ENCODE measurements around the gene SKI.
"Not testable (repeated sequence)": the region's sequence is repeated elsewhere in the genome, so short reads cannot be mapped to it uniquely, and the experiment has no call there.

Gene SKI

GRCh38 chr1:2256435-2257244 lies 28.5 kb downstream of the SKI start:
- H3K4me3 ChIP-seq, result no peak overlapping the region
- H3K36me3 ChIP-seq (replicated peaks), result peaks cover 5% of the 10 kb centered on the region; the same call in 1 of the 2 replicates
- H3K4me1 ChIP-seq, result no peaks in the 10 kb centered on the region; the same call in 1 of the 2 replicates
- no peaks in the 10 kb centered on the region for H3K27me3 ChIP-seq (ENCODE audit: low read depth)
- no peak for DNase-seq (ENCODE audit: low spot score in 2 of 2)
- in situ Hi-C loops (cut with MboI; ENCODE audit: low sequenced_read_pairs), result no loop called here
- no peaks in the 10 kb centered on the region for H3K9me3 ChIP-seq

- DNase-seq (ENCODE audit: low spot score in 2 of 2), result no peak
- no peaks in the 10 kb centered on the region; the same call in 1 of the 2 replicates for H3K4me1 ChIP-seq
- H3K36me3 ChIP-seq (replicated peaks), result peaks cover 5% of the 10 kb centered on the region; the same call in 1 of the 2 replicates
- no peak overlapping the region for H3K4me3 ChIP-seq
- H3K9me3 ChIP-seq, result no peaks in the 10 kb centered on the region
- in situ Hi-C loops (cut with MboI; ENCODE audit: low sequenced_read_pairs), result no loop called here
- no peaks in the 10 kb centered on the region for H3K27me3 ChIP-seq (ENCODE audit: low read depth)
These were observed 29.1 kb downstream of the SKI start for GRCh38 chr1:2257245-2257627.

GRCh38 chr1:2258122-2258681 lies 30.1 kb downstream of the SKI start:
- H3K27me3 ChIP-seq (ENCODE audit: low read depth), result no peaks in the 10 kb centered on the region
- no peak overlapping the region for H3K4me3 ChIP-seq
- H3K4me1 ChIP-seq, result no peaks in the 10 kb centered on the region; the same call in 1 of the 2 replicates
- H3K9me3 ChIP-seq, result no peaks in the 10 kb centered on the region
- no peak for DNase-seq (ENCODE audit: low spot score in 2 of 2)
- in situ Hi-C loops (cut with MboI; ENCODE audit: low sequenced_read_pairs), result no loop called here
- H3K36me3 ChIP-seq (replicated peaks), result peaks cover 5% of the 10 kb centered on the region; the same call in 1 of the 2 replicates

GRCh38 chr1:2258996-2259395 lies 30.9 kb downstream of the SKI start:
- H3K36me3 ChIP-seq (replicated peaks), result peaks cover 5% of the 10 kb centered on the region; the same call in 1 of the 2 replicates
- in situ Hi-C loops (cut with MboI; ENCODE audit: low sequenced_read_pairs), result no loop called here
- H3K27me3 ChIP-seq (ENCODE audit: low read depth), result no peaks in the 10 kb centered on the region
- DNase-seq (ENCODE audit: low spot score in 2 of 2), result no peak
- H3K4me1 ChIP-seq, result no peaks in the 10 kb centered on the region; the same call in 1 of the 2 replicates
- no peaks in the 10 kb centered on the region for H3K9me3 ChIP-seq
- no peak overlapping the region for H3K4me3 ChIP-seq

- no peak for DNase-seq (ENCODE audit: low spot score in 2 of 2)
- no peak overlapping the region for H3K4me3 ChIP-seq
- H3K36me3 ChIP-seq (replicated peaks), result no peaks in the 10 kb centered on the region
- no peaks in the 10 kb centered on the region for H3K9me3 ChIP-seq
- H3K4me1 ChIP-seq, result no peaks in the 10 kb centered on the region; the same call in 1 of the 2 replicates
- H3K27me3 ChIP-seq (ENCODE audit: low read depth), result no peaks in the 10 kb centered on the region
- in situ Hi-C loops (cut with MboI; ENCODE audit: low sequenced_read_pairs), result no loop called here
These were observed 31.7 kb downstream of the SKI start for GRCh38 chr1:2259668-2260402.

GRCh38 chr1:2260470-2260869 lies 32.4 kb downstream of the SKI start:
- H3K27me3 ChIP-seq (ENCODE audit: low read depth); DNase-seq (ENCODE audit: low spot score in 2 of 2); H3K9me3 ChIP-seq; H3K4me3 ChIP-seq; H3K4me1 ChIP-seq; H3K36me3 ChIP-seq (replicated peaks); in situ Hi-C loops (cut with MboI; ENCODE audit: low sequenced_read_pairs): not testable (repeated sequence)

GRCh38 chr1:2260917-2261316 lies 32.8 kb downstream of the SKI start:
- H3K4me1 ChIP-seq, result no peaks in the 10 kb centered on the region; the same call in 1 of the 2 replicates
- no peaks in the 10 kb centered on the region for H3K9me3 ChIP-seq
- H3K4me3 ChIP-seq, result no peak overlapping the region
- H3K27me3 ChIP-seq (ENCODE audit: low read depth), result no peaks in the 10 kb centered on the region
- no peak for DNase-seq (ENCODE audit: low spot score in 2 of 2)
- in situ Hi-C loops (cut with MboI; ENCODE audit: low sequenced_read_pairs), result no loop called here
- no peaks in the 10 kb centered on the region for H3K36me3 ChIP-seq (replicated peaks)

- in situ Hi-C loops (cut with MboI; ENCODE audit: low sequenced_read_pairs); DNase-seq (ENCODE audit: low spot score in 2 of 2): not testable (repeated sequence)
These were observed 33.6 kb downstream of the SKI start for GRCh38 chr1:2261476-2262395.

GRCh38 chr1:2266301-2266975 lies 38.3 kb downstream of the SKI start:
- Histone ChIP-seq H3K27me3 (ENCODE audit: low read depth) (no peaks in the 10 kb centered on the region), H3K36me3 (replicated peaks) (no peaks in the 10 kb centered on the region), H3K4me1 (peaks cover 6% of the 10 kb centered on the region), H3K9me3 (no peaks in the 10 kb centered on the region), H3K4me3 (no peak overlapping the region)
- no peak for DNase-seq (ENCODE audit: low spot score in 2 of 2)
- in situ Hi-C loops (cut with MboI; ENCODE audit: low sequenced_read_pairs), result no loop called here

More at GRCh38 chr1:2261476-2262395, 33.6 kb downstream of the SKI start:
- H3K27me3 ChIP-seq (ENCODE audit: low read depth); H3K4me3 ChIP-seq; H3K4me1 ChIP-seq; H3K36me3 ChIP-seq (replicated peaks); H3K9me3 ChIP-seq: not testable (repeated sequence)

GRCh38 chr1:2267051-2267830 lies 39.1 kb downstream of the SKI start:
- in situ Hi-C loops (cut with MboI; ENCODE audit: low sequenced_read_pairs), result no loop called here

GRCh38 chr1:2267862-2268261 lies 39.7 kb downstream of the SKI start:
- DNase-seq (ENCODE audit: low spot score in 2 of 2), result no peak
- H3K9me3 ChIP-seq, result no peaks in the 10 kb centered on the region
- in situ Hi-C loops (cut with MboI; ENCODE audit: low sequenced_read_pairs), result no loop called here
- no peaks in the 10 kb centered on the region for H3K36me3 ChIP-seq (replicated peaks)
- H3K4me3 ChIP-seq, result no peak overlapping the region
- peaks cover 16% of the 10 kb centered on the region for H3K4me1 ChIP-seq
- no peaks in the 10 kb centered on the region for H3K27me3 ChIP-seq (ENCODE audit: low read depth)

More at GRCh38 chr1:2267051-2267830, 39.1 kb downstream of the SKI start:
- no peak for DNase-seq (ENCODE audit: low spot score in 2 of 2)
- Histone ChIP-seq H3K9me3 (no peaks in the 10 kb centered on the region), H3K4me3 (no peak overlapping the region), H3K36me3 (replicated peaks) (no peaks in the 10 kb centered on the region), H3K27me3 (ENCODE audit: low read depth) (no peaks in the 10 kb centered on the region), H3K4me1 (peaks cover 14% of the 10 kb centered on the region)
